Measurements from ENCODE around the gene CPNE5. TPM values are rescaled to one million over a fixed set of nuclear protein-coding genes. Genes with fewer than 3 reads are reported as not detected.

The CPNE5 gene
- total RNA-seq (1 to 10 TPM in 2 of 4 donors, under 1 TPM in 2; 0.27 to 1.1 (median 0.72) TPM), polyA plus RNA-seq (1 to 10 TPM in 1 of 3 donors, under 1 TPM in 2; 0.03 to 1.7 (median 0.10) TPM)
- long read RNA-seq, donor 1: 0 reads
- long read RNA-seq, donor 2: 0 reads

GRCh38 chr6:36838896-36839748, at the start of gene CPNE5:
Gene CPNE5 (minus strand): TSS chr6:36839444. CDS start chr6:36839377, 67 bp downstream.
- intact Hi-C loops (cut with DNase I): no loop called here
- Histone ChIP-seq H3K9me3 (no peaks in the 10 kb centered on the region), H3K27me3 (ENCODE audit: insufficient read depth in 3 of 3, low read length in 2 of 3) (peaks cover 0 to 4% (median 0%) of the 10 kb centered on the region in 3 donors), H3K4me1 (peaks cover 41% of the 10 kb centered on the region), H3K36me3 (ENCODE audit: insufficient read depth in 1 of 2, low read depth in 1 of 2) (no peaks in the 10 kb centered on the region), H3K4me3 (peak within 1 kb of the TSS; percentile 67), H3K27ac (peak within 1 kb of the TSS; percentile 81)
- no peak for ATAC-seq
- no peak for DNase-seq
- no peak for TF ChIP-seq CTCF (IDR thresholded peaks at IDR 0.05)
- 15 to 24% (median 20%) methylated on average over 45 to 57 of the region's 57 CpGs for WGBS, 3 donors

- Histone ChIP-seq H3K27me3 (ENCODE audit: insufficient read depth in 3 of 3, low read length in 2 of 3) (no peaks in the 10 kb centered on the region), H3K4me3 (no peak overlapping the region), H3K27ac (no peak overlapping the region), H3K4me1 (peaks cover 20% of the 10 kb centered on the region), H3K9me3 (no peaks in the 10 kb centered on the region), H3K36me3 (ENCODE audit: insufficient read depth in 1 of 2, low read depth in 1 of 2) (peaks cover 0 to under 1% of the 10 kb centered on the region in 2 donors)
- TF ChIP-seq CTCF (IDR thresholded peaks at IDR 0.05): no peak
- ATAC-seq (no peak), DNase-seq (no peak)
- WGBS, 3 donors: 86 to 96% (median 87%) methylated on average over 7 of the region's 7 CpGs
- intact Hi-C loops (cut with DNase I): loop anchor here (5.0 to 10.0 kb wide), 4 partner anchors 39 to 327 kb away; no protein-coding TSS in a partner anchor
These were observed 48.9 kb upstream of the CPNE5 start for GRCh38 chr6:36888115-36888643.

GRCh38 chr6:36886950-36887618, 47.8 kb upstream of the CPNE5 start:
- Histone ChIP-seq H3K4me3 (peak overlapping the region; percentile 87), H3K9me3 (no peaks in the 10 kb centered on the region), H3K27me3 (ENCODE audit: insufficient read depth in 3 of 3, low read length in 2 of 3) (no peaks in the 10 kb centered on the region), H3K4me1 (peaks cover 20% of the 10 kb centered on the region), H3K36me3 (ENCODE audit: insufficient read depth in 1 of 2, low read depth in 1 of 2) (no peaks in the 10 kb centered on the region), H3K27ac (peak overlapping the region; percentile 95)
- ATAC-seq (no peak), DNase-seq (no peak)
- 56 to 75% (median 68%) methylated on average over 10 of the region's 10 CpGs for WGBS, 3 donors
- no peak for TF ChIP-seq CTCF (IDR thresholded peaks at IDR 0.05)
- intact Hi-C loops (cut with DNase I): loop anchor here (5.0 to 10.0 kb wide), 4 partner anchors 40 to 328 kb away; no protein-coding TSS in a partner anchor

GRCh38 chr6:36885461-36886401, 46.5 kb upstream of the CPNE5 start, which contains the start of gene C6orf89:
Gene C6orf89 (plus strand): TSS chr6:36885952. CDS start chr6:36899445, 13,493 bp downstream.
- ATAC-seq (peak; percentile 100), DNase-seq (peak; percentile 97 to 99)
- intact Hi-C loops (cut with DNase I): loop anchor here (2.0 to 10.0 kb wide), 6 partner anchors 42 to 329 kb away; no protein-coding TSS in a partner anchor
- H3K36me3 ChIP-seq (ENCODE audit: insufficient read depth in 1 of 2, low read depth in 1 of 2): no peaks in the 10 kb centered on the region
- no peaks in the 10 kb centered on the region for H3K9me3 ChIP-seq
- peaks cover 20% of the 10 kb centered on the region for H3K4me1 ChIP-seq
- H3K27me3 ChIP-seq (ENCODE audit: insufficient read depth in 3 of 3, low read length in 2 of 3): no peaks in the 10 kb centered on the region
- peak within 1 kb of the TSS; percentile 87 for H3K4me3 ChIP-seq
- 3 to 4% (median 3%) methylated on average over 37 to 48 of the region's 48 CpGs for WGBS, 3 donors
- peak; percentile 73 for TF ChIP-seq CTCF (IDR thresholded peaks at IDR 0.05)
- H3K27ac ChIP-seq: peak within 1 kb of the TSS; percentile 95

Data from psoas muscle (tissue), 8 donors.